ENCODE measurements around the gene PAFAH1B2.
"Not testable (repeated sequence)": the region's sequence is repeated elsewhere in the genome, so short reads cannot be mapped to it uniquely, and the experiment has no call there.

PAFAH1B2 gene

DNA sequence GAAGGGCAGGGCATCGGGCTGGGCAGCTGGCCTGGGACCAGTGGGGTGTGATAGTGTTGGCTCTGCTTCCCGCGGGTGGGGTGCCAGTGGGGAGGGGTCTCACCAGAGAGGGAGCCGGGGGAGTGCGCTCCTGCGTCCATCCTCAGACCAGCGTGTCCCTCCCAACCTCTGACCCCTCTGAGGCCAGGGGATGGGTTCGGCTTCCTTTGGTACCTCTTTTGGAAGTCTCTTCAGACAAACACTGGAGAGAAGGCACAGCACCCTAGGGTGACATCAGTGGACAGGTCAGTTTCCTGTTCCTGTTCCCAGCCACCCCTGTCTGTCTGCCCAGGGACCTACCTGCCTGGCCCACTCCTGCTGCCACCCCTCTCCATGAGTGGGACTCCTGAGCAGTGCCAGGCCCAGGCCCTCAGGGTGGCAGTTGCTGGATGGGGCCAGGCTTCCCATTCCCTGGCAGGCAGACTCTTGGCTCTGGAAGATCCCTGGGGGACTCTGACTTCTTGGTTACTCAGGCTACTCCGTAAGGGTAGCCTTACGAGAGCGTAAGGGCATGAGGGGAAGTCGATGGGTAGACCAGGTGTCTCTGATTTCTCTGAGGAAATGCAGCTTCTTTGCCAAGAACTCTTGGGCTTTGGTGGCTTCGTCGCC lies 57.7 kb downstream of the PAFAH1B2 start:
- peak overlapping the region; percentile 75 for H3K4me3 ChIP-seq
- peak overlapping the region; percentile 97 for H3K27ac ChIP-seq
- no peak for DNase-seq (ENCODE audit: low spot score)
- no peak for TF ChIP-seq CTCF (IDR thresholded peaks at IDR 0.05)

DNA sequence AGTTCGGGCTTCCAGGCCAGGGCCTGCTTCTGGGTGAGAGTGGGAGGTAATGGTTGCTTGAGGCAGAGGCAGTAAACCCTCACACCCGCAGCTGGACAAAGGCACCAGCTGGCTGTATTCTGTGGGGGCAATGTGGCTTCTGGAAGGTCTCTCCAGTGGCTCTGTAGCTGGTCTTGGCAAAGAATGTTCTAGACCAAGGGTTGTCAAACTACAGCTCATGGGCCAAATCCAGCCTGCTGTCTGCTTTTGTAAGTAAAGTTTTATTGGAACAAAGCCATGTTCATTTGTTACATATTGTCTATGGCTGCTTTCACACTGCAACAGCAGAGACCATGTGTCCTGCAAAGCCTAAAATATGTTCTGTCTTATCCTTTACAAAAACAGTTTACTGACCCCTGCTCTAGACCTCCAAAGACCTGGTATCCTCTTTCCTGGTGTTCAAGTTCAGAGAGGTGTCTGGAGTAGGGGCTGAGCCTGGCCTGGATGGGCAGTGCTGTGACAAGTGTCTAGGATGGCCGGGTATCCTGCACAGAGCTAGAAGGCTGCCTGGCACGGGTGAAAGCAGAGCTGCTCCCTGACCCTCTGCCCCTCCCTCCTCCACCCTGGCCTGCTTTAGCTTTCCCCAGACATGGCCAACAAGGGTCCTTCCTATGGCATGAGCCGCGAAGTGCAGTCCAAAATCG lies 58.4 kb downstream of the PAFAH1B2 start:
- peak overlapping the region; percentile 97 for H3K27ac ChIP-seq
- no peak for TF ChIP-seq CTCF (IDR thresholded peaks at IDR 0.05)
- no peak for DNase-seq (ENCODE audit: low spot score)
- H3K4me3 ChIP-seq: peak overlapping the region; percentile 75

DNA sequence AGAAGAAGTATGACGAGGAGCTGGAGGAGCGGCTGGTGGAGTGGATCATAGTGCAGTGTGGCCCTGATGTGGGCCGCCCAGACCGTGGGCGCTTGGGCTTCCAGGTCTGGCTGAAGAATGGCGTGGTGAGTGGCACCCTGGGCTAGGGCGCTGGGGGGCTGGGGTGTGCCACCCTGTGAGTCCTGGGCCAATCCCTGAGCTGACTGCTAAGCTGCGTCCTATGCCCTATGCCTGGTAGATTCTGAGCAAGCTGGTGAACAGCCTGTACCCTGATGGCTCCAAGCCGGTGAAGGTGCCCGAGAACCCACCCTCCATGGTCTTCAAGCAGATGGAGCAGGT lies 59.0 kb downstream of the PAFAH1B2 start:
- Histone ChIP-seq H3K27ac (peak overlapping the region; percentile 97), H3K4me3 (peak overlapping the region; percentile 75)
- DNase-seq (ENCODE audit: low spot score): no peak
- TF ChIP-seq CTCF (IDR thresholded peaks at IDR 0.05): no peak

DNA sequence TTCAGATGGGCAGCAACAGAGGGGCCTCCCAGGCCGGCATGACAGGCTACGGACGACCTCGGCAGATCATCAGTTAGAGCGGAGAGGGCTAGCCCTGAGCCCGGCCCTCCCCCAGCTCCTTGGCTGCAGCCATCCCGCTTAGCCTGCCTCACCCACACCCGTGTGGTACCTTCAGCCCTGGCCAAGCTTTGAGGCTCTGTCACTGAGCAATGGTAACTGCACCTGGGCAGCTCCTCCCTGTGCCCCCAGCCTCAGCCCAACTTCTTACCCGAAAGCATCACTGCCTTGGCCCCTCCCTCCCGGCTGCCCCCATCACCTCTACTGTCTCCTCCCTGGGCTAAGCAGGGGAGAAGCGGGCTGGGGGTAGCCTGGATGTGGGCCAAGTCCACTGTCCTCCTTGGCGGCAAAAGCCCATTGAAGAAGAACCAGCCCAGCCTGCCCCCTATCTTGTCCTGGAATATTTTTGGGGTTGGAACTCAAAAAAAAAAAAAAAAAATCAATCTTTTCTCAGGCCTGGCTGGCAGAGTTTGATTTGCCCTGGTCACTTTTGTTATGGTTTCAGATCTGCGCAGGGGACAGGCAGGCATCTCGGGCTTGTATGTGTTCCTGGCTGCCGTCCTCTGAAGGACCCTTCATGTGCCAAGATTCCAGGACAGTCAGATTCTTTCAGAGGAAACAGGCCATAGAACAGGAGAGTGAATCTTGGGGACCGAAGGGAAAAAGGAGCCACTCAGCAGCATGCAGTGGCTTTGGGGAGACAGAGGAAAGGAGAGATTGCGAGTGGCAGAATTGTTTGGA lies 60.4 kb downstream of the PAFAH1B2 start:
- peak overlapping the region; percentile 75 for H3K4me3 ChIP-seq
- no peak for TF ChIP-seq CTCF (IDR thresholded peaks at IDR 0.05)
- peak overlapping the region; percentile 97 for H3K27ac ChIP-seq
- no peak for DNase-seq (ENCODE audit: low spot score)

- H3K27ac ChIP-seq: peak overlapping the region; percentile 97
- peak overlapping the region; percentile 75 for H3K4me3 ChIP-seq
- TF ChIP-seq CTCF (IDR thresholded peaks at IDR 0.05): no peak
- no peak for DNase-seq (ENCODE audit: low spot score)
Measured at GRCh38 chr11:117205211-117205818, 61.2 kb downstream of the PAFAH1B2 start.

DNA sequence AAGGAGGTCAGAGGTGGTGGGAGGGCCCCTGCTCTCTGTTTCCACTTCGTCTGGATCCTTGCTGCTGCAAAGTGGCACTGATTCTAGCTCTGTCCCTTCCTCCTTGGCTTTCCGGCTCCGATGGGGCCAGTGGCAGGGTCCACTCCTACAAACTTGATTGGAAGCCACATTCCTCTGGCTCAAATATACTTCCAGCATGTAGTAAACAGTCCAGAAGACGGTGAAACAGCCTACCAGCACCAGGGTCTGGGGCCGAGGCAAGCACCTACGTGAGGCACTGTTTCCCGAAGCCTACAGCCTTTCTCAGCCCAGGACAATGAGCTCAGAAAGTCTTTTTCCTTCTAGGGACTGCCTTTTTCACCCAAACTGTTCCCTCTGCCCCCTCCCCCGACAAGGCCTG lies 62.0 kb downstream of the PAFAH1B2 start:
- not testable (repeated sequence) for H3K4me3 ChIP-seq; DNase-seq (ENCODE audit: low spot score)
- H3K27ac ChIP-seq: peak overlapping the region in 1 of 2 donors; percentile 81

- peak overlapping the region in 1 of 2 donors; percentile 59 for H3K27ac ChIP-seq
- not testable (repeated sequence) for DNase-seq (ENCODE audit: low spot score); H3K4me3 ChIP-seq
Measured at GRCh38 chr11:117206859-117207258, 62.8 kb downstream of the PAFAH1B2 start.

DNA sequence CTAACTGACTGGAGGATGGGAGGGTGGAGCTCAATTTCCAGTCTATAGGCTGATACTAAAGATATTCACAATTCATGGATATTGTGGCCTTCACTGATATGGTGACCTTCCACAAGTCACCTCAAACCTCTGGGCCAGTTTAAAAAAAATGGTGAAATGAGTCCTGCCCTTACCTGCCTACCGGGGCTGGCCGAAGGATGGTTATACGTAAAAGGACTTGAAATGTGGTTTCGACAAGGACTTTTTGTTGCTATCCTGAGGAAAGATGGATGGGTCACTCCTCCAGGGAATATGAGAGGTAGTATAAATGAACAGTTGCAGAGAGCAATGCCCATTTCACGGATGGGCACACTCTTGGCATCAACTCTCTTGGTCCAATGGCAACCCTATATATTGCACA lies 63.4 kb downstream of the PAFAH1B2 start:
- peak overlapping the region in 1 of 2 donors; percentile 54 for H3K27ac ChIP-seq
- not testable (repeated sequence) for H3K4me3 ChIP-seq; DNase-seq (ENCODE audit: low spot score)

DNA sequence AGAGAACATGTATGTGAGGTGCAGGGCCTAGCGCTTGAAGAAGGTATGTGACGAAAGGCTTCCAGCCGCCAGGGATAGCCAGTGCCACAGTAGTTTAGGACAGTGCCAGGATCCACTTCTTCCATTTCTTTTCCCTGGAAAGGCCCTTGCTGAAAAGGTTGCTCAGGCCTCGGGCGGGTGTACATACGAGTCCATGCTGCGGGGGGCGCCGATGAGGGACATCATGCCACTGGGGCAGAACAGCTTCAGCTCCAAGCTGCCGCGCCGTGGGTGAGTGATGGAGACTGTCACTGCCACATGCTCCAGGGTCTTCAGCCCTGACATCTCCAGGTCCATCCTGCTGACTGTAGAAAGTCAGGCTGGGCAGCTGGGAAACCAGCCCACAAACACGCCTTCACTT lies 64.6 kb downstream of the PAFAH1B2 start:
- H3K27ac ChIP-seq; H3K4me3 ChIP-seq; DNase-seq (ENCODE audit: low spot score): not testable (repeated sequence)

- H3K27ac ChIP-seq: peak overlapping the region in 1 of 2 donors; percentile 40
- not testable (repeated sequence) for DNase-seq (ENCODE audit: low spot score); H3K4me3 ChIP-seq
Measured at GRCh38 chr11:117209351-117210125, 65.5 kb downstream of the PAFAH1B2 start.

All from coronary artery (tissue), 2 donors.